Gastrocnemius medialis (tissue), 4 donors: ENCODE data around the gene SPECC1L.

Experiments
- CTCF ChIP-seq, 5 experiments: fragments of 450-650 bp in 3 of 5; fragments of 200-600 bp in 2 of 5; sonication (generic) in 2 of 5; IDR thresholded peaks in 4 of 5; conservative IDR thresholded peaks in 1 of 5; 1 replicate in 4 of 5; 2 replicates in 1 of 5; pipeline ENCODE4 v1.5.1; 2016 to 2019; ENCODE audit warnings: antibody characterized with exemption in 5 of 5, mild to moderate bottlenecking in 3 of 5, moderate library complexity in 3 of 5
- POLR2A ChIP-seq, 2 donors: fragments of 450-650 bp; IDR thresholded peaks; one replicate each; pipeline ENCODE4 v1.6.1; 2017; ENCODE audit warnings: antibody characterized with exemption in 2 of 2, mild to moderate bottlenecking in 2 of 2, moderate library complexity in 2 of 2

- TF ChIP-seq CTCF (IDR thresholded peaks at IDR 0.05 in 4 of 5, conservative IDR thresholded peaks at IDR 0.05 in 1 of 5) (no peak), POLR2A (IDR thresholded peaks at IDR 0.05) (no peak)
These were observed 109.7 kb downstream of the SPECC1L start for GRCh38 chr22:24380220-24380904.
